Liver (tissue), 9 donors: ENCODE results near the gene ANK3. TPM values are rescaled to one million over a fixed set of nuclear protein-coding genes. Genes with fewer than 3 reads are reported as not detected.

Source experiments
- DNase-seq: peaks from one replicate; pipeline ENCODE4 v3.0.0-alpha.2; 2017; ENCODE audit warnings: low spot score
- H3K27ac ChIP-seq, 2 donors: one replicate each; pipeline ENCODE4 v1.7.0; 2013; ENCODE audit warnings: inconsistent platforms in 2 of 2, low read length in 2 of 2, control low read depth in 1 of 2, low read depth in 1 of 2, mild to moderate bottlenecking in 1 of 2
- H3K27me3 ChIP-seq, 4 donors: one replicate each; pipeline versions ENCODE4 v1.6.1 to v1.7.0; 2013; ENCODE audit warnings: low read length in 3 of 4, inconsistent platforms in 1 of 4, mild to moderate bottlenecking in 1 of 4, moderate library complexity in 1 of 4; ENCODE audit not compliant: control insufficient read depth in 4 of 4, insufficient read depth in 4 of 4
- H3K36me3 ChIP-seq, 4 donors: one replicate each; pipeline versions ENCODE4 v1.6.1 to v1.7.0; 2013; ENCODE audit warnings: low read length in 3 of 4, mild to moderate bottlenecking in 3 of 4, low read depth in 1 of 4, moderate library complexity in 1 of 4; ENCODE audit not compliant: control insufficient read depth in 4 of 4, insufficient read depth in 3 of 4
- H3K4me1 ChIP-seq, 4 donors: one replicate each; pipeline versions ENCODE4 v1.6.1 to v1.7.0; 2013; ENCODE audit warnings: low read length in 3 of 4, mild to moderate bottlenecking in 3 of 4, moderate library complexity in 1 of 4; ENCODE audit not compliant: control insufficient read depth in 4 of 4, insufficient read depth in 4 of 4
- H3K4me3 ChIP-seq, 3 donors: one replicate each; pipeline versions ENCODE4 v1.6.1 to v1.7.0; 2013; ENCODE audit warnings: low read length in 3 of 3, control low read depth in 1 of 3, low read depth in 1 of 3, mild to moderate bottlenecking in 1 of 3
- H3K9ac ChIP-seq, 2 donors: one replicate each; pipeline ENCODE4 v1.7.0; 2013; ENCODE audit warnings: low read length in 2 of 2, mild to moderate bottlenecking in 2 of 2, moderate library complexity in 2 of 2, control low read depth in 1 of 2, low read depth in 1 of 2
- H3K9me3 ChIP-seq, 4 donors: one replicate each; pipeline versions ENCODE4 v1.6.1 to v1.7.0; 2013; ENCODE audit warnings: low read length in 3 of 4; ENCODE audit not compliant: control insufficient read depth in 4 of 4
- EGR1 ChIP-seq, 2 donors: IDR thresholded peaks; 2 replicates each; pipeline ENCODE4 v1.6.1; 2016 to 2018; ENCODE audit warnings: antibody characterized with exemption in 2 of 2, low read depth in 2 of 2
- FOXA1 ChIP-seq: IDR thresholded peaks from 2 replicates; pipeline ENCODE4 v1.6.1; 2016; ENCODE audit warnings: antibody characterized with exemption
- FOXA2 ChIP-seq: IDR thresholded peaks from 2 replicates; pipeline ENCODE4 v1.6.1; 2016; ENCODE audit warnings: antibody characterized with exemption
- GABPA ChIP-seq, 2 donors: IDR thresholded peaks in 1 of 2; conservative IDR thresholded peaks in 1 of 2; 2 replicates each; pipeline ENCODE4 v1.6.1; 2016; ENCODE audit warnings: antibody characterized with exemption in 2 of 2, mild to moderate bottlenecking in 1 of 2, moderate library complexity in 1 of 2
- HNF4A ChIP-seq, 2 donors: conservative IDR thresholded peaks; 2 replicates each; pipeline ENCODE4 v1.6.1; 2016; ENCODE audit warnings: antibody characterized with exemption in 2 of 2, mild to moderate bottlenecking in 2 of 2
- HNF4G ChIP-seq: IDR thresholded peaks from 2 replicates; pipeline ENCODE4 v1.6.1; 2016; ENCODE audit warnings: antibody characterized with exemption
- JUND ChIP-seq, 2 donors: IDR thresholded peaks; 2 replicates each; pipeline ENCODE4 v1.6.1; 2016; ENCODE audit warnings: antibody characterized with exemption in 2 of 2
- NR2F2 ChIP-seq: IDR thresholded peaks from 2 replicates; pipeline ENCODE4 v1.6.1; 2016; ENCODE audit warnings: antibody characterized with exemption
- RAD21 ChIP-seq, 2 donors: IDR thresholded peaks; 2 replicates each; pipeline ENCODE4 v1.6.1; 2016; ENCODE audit warnings: antibody characterized with exemption in 2 of 2, mild to moderate bottlenecking in 2 of 2
- RXRA ChIP-seq, 2 donors: IDR thresholded peaks; 2 replicates each; pipeline ENCODE4 v1.6.1; 2017 to 2018; ENCODE audit warnings: antibody characterized with exemption in 2 of 2, mild to moderate bottlenecking in 1 of 2
- SP1 ChIP-seq: IDR thresholded peaks from 2 replicates; pipeline ENCODE4 v1.6.1; 2018; ENCODE audit warnings: antibody characterized with exemption, mild to moderate bottlenecking
- TAF1 ChIP-seq: conservative IDR thresholded peaks from 2 replicates; pipeline ENCODE4 v1.6.1; 2016; ENCODE audit warnings: antibody characterized with exemption, mild to moderate bottlenecking
- YY1 ChIP-seq: IDR thresholded peaks from 2 replicates; pipeline ENCODE4 v1.6.1; 2016; ENCODE audit warnings: antibody characterized with exemption, mild to moderate bottlenecking
- WGBS: extraction: QIAGEN DNeasy Blood & Tissue Kit; methylation state at CpG from one replicate; pipeline ENCODE4 v1.1.7; 2013; 5-methylcytosine and 5-hydroxymethylcytosine counted together
- polyA plus RNA-seq, 2 donors: library from polyadenylated mRNA; stranded (reverse) in 1 of 2; unstranded in 1 of 2; fragments of 200-250 nt in 1 of 2; fragments of >200 nt in 1 of 2; fragmentation: Nextera tagmentation in 1 of 2; extraction: Ambion mirVana in 1 of 2; gene quantifications; one replicate each; pipeline versions ENCODE4 v1.2.1 to v1.2.3, GENCODE V29; 2013 to 2015
- total RNA-seq, 2 donors: library from RNA; depleted of rRNA; stranded (reverse); fragments of >200 nt; gene quantifications; one replicate each; pipeline ENCODE4 v1.2.3, GENCODE V29; 2014
- TF ChIP-seq, protein P1 (sequence below): IDR thresholded peaks from 2 replicates; pipeline ENCODE4 v1.6.1; 2016; ENCODE audit warnings: antibody characterized with exemption, mild to moderate bottlenecking
- TF ChIP-seq, protein P2 (sequence below): IDR thresholded peaks from 2 replicates; pipeline ENCODE4 v1.6.1; 2016; ENCODE audit warnings: antibody characterized with exemption
- TF ChIP-seq, protein P3 (sequence below): fragments of 150-350 bp; IDR thresholded peaks from 2 replicates; pipeline ENCODE4 v1.5.1; 2017; ENCODE audit warnings: improper control_type of control experiment, low read depth, low read length; ENCODE audit not compliant: missing input control
- TF ChIP-seq, protein P4 (sequence below): IDR thresholded peaks from 2 replicates; pipeline ENCODE4 v1.6.1; 2016; ENCODE audit warnings: antibody characterized with exemption
- TF ChIP-seq, protein P5 (sequence below): IDR thresholded peaks from 2 replicates; pipeline ENCODE4 v1.6.1; 2016; ENCODE audit warnings: antibody characterized with exemption
- donor health status: healthy.
- donor health status: healthy.
- donor health status: healthy.
- donor health status: healthy.
- donor health status: healthy.

The ANK3 gene
- total and polyA plus RNA-seq, 4 donors: 5.7 to 30.0 (median 9.7) TPM

DNA sequence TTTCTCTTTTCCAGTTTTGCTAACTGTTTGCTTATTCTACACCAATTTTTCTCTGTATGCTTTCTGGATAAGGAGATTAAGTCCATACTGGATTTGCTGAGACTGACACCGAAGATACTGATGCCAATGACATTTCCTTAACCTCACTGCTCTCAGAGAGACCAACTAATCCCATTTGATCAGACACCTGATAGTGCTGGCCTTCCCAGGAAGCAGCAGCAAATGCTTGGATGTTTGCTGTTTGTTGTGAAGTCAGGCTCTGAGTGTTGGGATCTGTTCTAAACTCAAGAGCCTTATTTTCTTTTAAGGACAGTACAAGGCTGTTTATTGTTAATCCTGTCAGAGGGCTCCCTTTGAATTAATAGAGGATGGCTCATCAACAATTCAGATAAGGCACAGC is 143.3 kb downstream of the ANK3 start:
- 40% methylated on average over 1 of the region's 1 CpG for WGBS
- no peak overlapping the region for H3K9ac ChIP-seq
- H3K4me1 ChIP-seq: no peaks in the 10 kb centered on the region
- H3K9me3 ChIP-seq: no peaks in the 10 kb centered on the region
- no peak overlapping the region for H3K27ac ChIP-seq
- DNase-seq: no peak
- TF ChIP-seq, protein P1, sequence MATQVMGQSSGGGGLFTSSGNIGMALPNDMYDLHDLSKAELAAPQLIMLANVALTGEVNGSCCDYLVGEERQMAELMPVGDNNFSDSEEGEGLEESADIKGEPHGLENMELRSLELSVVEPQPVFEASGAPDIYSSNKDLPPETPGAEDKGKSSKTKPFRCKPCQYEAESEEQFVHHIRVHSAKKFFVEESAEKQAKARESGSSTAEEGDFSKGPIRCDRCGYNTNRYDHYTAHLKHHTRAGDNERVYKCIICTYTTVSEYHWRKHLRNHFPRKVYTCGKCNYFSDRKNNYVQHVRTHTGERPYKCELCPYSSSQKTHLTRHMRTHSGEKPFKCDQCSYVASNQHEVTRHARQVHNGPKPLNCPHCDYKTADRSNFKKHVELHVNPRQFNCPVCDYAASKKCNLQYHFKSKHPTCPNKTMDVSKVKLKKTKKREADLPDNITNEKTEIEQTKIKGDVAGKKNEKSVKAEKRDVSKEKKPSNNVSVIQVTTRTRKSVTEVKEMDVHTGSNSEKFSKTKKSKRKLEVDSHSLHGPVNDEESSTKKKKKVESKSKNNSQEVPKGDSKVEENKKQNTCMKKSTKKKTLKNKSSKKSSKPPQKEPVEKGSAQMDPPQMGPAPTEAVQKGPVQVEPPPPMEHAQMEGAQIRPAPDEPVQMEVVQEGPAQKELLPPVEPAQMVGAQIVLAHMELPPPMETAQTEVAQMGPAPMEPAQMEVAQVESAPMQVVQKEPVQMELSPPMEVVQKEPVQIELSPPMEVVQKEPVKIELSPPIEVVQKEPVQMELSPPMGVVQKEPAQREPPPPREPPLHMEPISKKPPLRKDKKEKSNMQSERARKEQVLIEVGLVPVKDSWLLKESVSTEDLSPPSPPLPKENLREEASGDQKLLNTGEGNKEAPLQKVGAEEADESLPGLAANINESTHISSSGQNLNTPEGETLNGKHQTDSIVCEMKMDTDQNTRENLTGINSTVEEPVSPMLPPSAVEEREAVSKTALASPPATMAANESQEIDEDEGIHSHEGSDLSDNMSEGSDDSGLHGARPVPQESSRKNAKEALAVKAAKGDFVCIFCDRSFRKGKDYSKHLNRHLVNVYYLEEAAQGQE: no peak
- no peak for TF ChIP-seq YY1
- no peak for TF ChIP-seq FOXA1
- no peak for TF ChIP-seq FOXA2
- TF ChIP-seq RXRA (IDR thresholded peaks at IDR 0.05): no peak
- TF ChIP-seq NR2F2: no peak
- TF ChIP-seq, protein P2, sequence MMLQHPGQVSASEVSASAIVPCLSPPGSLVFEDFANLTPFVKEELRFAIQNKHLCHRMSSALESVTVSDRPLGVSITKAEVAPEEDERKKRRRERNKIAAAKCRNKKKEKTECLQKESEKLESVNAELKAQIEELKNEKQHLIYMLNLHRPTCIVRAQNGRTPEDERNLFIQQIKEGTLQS: no peak
- TF ChIP-seq, protein P3, sequence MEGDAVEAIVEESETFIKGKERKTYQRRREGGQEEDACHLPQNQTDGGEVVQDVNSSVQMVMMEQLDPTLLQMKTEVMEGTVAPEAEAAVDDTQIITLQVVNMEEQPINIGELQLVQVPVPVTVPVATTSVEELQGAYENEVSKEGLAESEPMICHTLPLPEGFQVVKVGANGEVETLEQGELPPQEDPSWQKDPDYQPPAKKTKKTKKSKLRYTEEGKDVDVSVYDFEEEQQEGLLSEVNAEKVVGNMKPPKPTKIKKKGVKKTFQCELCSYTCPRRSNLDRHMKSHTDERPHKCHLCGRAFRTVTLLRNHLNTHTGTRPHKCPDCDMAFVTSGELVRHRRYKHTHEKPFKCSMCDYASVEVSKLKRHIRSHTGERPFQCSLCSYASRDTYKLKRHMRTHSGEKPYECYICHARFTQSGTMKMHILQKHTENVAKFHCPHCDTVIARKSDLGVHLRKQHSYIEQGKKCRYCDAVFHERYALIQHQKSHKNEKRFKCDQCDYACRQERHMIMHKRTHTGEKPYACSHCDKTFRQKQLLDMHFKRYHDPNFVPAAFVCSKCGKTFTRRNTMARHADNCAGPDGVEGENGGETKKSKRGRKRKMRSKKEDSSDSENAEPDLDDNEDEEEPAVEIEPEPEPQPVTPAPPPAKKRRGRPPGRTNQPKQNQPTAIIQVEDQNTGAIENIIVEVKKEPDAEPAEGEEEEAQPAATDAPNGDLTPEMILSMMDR: no peak
- TF ChIP-seq, protein P4, sequence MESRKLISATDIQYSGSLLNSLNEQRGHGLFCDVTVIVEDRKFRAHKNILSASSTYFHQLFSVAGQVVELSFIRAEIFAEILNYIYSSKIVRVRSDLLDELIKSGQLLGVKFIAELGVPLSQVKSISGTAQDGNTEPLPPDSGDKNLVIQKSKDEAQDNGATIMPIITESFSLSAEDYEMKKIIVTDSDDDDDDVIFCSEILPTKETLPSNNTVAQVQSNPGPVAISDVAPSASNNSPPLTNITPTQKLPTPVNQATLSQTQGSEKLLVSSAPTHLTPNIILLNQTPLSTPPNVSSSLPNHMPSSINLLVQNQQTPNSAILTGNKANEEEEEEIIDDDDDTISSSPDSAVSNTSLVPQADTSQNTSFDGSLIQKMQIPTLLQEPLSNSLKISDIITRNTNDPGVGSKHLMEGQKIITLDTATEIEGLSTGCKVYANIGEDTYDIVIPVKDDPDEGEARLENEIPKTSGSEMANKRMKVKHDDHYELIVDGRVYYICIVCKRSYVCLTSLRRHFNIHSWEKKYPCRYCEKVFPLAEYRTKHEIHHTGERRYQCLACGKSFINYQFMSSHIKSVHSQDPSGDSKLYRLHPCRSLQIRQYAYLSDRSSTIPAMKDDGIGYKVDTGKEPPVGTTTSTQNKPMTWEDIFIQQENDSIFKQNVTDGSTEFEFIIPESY: no peak
- no peak for TF ChIP-seq HNF4A (conservative IDR thresholded peaks at IDR 0.05)
- TF ChIP-seq JUND (IDR thresholded peaks at IDR 0.05): no peak
- no peak for TF ChIP-seq RAD21 (IDR thresholded peaks at IDR 0.05)
- TF ChIP-seq, protein P5, sequence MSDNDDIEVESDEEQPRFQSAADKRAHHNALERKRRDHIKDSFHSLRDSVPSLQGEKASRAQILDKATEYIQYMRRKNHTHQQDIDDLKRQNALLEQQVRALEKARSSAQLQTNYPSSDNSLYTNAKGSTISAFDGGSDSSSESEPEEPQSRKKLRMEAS: no peak
- TF ChIP-seq GABPA (IDR thresholded peaks at IDR 0.05 in 1 of 2, conservative IDR thresholded peaks at IDR 0.05 in 1 of 2): no peak
- TF ChIP-seq EGR1 (IDR thresholded peaks at IDR 0.05; ENCODE audit: low read depth in 2 of 2): no peak
- no peak for TF ChIP-seq HNF4G
- no peak for TF ChIP-seq SP1
- no peak for TF ChIP-seq TAF1
- H3K4me3 ChIP-seq: no peak overlapping the region
- no peaks in the 10 kb centered on the region for H3K27me3 ChIP-seq
- H3K36me3 ChIP-seq: no peaks in the 10 kb centered on the region
